GM19240 (cell line): ENCODE results near the gene ARSB.

Experiments
- DNase-seq: peaks from one replicate; pipeline ENCODE4 v3.0.0; 2011; ENCODE audit warnings: low spot score; ENCODE audit not compliant: insufficient read length

Gene ARSB

DNA sequence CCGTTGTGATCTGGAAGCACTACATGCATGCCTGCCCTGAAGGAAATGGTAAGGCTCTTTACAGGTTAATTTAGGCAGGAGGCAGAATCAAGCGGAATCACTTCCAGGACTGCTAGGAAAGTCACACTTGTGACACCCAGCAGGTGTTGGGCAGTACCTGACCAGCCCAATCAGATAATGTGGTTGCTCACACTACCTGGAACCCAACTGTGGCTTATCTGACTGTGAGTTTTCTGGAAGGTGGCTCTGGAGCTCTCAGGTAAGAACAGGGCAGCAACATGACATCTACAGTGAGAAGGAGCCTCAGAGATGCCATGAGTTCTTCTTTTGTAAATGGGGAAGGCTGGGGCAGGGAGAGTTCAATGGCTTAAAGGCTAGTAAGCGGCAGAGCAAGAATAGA, 146.4 kb downstream of the ARSB start:
- DNase-seq = no peak

DNA sequence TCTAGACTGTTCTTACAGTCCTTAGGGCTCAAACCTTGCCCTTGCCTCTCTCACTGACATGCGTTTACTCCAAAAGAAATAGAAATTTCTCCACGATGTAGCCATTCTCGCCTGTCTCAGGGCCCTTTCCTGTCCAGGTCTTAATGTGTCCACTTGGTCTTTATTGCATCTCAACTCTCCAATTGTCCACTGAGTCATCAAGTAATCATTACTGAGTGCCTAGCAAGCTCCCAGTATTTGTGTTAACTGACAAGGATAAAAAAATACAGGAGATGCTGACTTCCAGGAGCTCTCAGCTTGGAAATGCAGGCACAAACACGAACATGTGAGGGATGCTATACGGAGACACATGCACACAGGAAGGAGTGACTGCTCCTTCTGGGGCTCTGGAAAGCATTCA, 147.3 kb downstream of the ARSB start:
- no peak for DNase-seq

DNA sequence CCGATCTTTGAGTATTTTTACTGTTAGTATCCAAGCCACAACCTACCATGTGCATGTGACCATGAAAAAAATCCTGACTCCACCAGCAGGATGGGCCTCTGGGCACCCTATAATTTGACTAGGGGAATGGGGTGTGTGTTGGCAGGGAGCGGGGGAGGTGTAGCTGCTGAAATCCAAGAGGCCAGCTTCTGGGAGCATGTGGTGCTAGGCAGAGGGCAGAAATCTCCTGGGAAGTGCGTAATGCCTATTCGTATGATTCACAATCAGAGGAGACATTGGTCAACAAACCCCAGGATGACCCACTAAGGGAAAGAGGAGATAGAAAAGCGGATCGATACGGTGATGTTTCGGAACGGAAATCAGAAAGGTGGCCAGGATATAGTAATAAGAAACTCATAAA, 149.9 kb downstream of the ARSB start:
- DNase-seq = no peak

DNA sequence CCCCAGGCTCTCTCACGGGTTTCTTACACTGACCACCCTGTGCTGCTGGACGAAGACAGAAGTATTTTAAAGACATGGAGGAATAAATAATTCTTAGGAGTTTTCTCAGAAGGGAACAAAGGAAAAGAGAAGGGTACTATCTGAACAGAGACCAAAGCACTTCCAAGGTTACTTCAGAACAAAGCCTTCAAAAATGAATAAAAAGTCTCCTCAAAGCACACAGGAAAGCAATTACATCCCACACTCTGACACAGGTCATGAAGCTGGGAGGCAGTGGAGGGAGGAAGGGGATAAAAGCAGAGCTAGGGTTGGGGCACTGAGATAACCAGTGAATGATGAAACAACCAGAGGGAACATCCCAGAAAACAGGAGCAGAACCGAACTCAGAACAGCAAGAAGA, 151.8 kb downstream of the ARSB start:
- DNase-seq = no peak

GRCh38 chr5:78830528-78831046, 154.5 kb downstream of the ARSB start:
- no peak for DNase-seq

DNA sequence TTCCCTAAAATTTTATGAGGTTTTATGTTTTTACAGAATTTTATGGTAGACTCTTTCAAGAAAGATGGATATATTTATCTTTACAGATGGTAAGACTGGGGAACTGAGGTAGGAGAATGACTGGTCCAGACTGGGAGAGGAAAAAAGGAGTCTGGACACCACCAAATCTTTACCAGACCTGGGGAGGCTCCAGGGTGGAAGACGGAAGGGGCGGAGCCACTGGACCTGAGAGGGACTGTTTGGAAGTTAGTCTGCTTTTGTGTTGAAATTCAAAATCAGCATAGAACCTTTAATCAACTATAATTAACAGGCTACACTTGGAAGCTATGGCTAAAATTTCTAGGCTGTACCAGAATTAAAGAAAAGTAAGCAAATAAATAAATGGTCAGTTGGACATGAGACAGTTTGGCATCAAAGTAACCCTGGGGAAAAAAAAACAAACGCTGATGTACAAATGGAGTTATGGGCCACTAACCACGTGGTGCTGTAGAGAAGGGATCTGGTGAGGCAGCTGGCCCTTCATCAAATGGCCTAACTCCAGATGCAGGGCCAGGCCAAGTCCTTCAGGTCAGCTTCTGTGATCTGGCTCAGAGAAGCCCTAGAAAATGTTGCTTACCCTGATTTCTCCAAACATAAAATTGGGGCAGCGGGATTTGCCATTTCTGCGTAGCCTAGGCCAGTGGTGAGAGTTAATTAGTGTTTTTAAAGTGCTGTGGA, 155.1 kb downstream of the ARSB start:
- no peak for DNase-seq

GRCh38 chr5:78827725-78828124, 157.4 kb downstream of the ARSB start:
- DNase-seq = no peak

GRCh38 chr5:78824831-78825281, 160.3 kb downstream of the ARSB start:
- DNase-seq = no peak

DNA sequence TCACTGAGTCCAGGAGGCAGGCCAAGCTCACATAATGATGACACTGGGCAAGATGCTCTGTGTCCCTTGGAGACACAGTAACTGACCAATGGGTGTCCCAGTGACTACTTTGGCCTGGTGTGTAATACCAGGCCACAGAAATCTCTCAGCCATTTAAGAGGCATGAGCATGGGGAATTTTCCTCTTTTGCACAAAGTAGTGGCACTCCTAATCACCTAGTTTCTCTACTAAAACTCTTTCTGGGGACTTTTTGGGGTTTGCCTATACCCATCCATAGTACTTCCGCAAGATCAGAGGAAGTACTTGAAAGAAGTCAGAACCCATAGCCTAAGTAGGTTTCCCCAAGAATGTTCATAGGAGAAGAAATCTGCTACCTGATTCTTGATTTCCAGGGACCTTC, 161.9 kb downstream of the ARSB start:
- peak; percentile 13 for DNase-seq

DNA sequence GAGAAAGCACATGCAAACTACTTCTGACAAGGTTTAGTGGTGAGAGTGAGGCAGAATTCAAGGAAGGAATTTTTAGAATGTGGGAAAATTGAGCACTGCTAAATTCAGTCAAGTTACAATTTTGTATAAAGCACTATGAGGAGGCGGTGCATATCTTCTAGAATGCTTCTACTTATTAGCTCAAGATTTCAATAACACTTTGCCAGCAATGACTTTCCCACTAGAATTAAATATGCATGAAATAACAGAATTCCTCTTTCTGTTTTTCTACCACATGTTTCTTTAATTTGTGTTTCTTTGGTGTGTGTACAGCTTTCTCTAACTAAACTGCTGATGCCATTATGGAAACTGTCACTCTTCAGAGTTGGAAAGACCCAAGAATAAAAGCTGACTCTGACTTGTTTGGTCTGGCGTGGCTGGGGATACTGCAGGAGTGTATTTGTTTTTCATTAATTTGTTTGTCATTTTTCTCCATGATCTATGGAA, 163.5 kb downstream of the ARSB start:
- DNase-seq = no peak

DNA sequence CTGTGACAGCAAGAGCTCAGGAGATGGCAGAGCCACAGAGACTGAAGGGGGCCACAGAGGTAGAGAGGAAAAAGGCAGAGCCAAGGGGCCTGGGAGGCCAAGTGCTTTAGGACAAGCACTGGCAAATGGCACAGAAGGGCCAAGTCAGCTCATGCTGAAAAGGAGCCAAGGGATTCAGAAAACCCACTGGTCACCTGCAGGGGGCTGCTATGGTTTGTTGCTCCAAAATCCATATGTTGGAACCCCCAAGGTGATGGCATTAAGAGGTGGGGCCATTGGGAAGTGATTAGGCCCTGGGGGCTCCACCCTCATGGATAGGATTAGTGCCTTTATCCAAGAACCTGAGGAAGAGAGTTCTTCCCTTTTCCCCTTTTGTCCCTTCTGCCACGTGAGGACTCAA, 165.4 kb downstream of the ARSB start:
- no peak for DNase-seq

DNA sequence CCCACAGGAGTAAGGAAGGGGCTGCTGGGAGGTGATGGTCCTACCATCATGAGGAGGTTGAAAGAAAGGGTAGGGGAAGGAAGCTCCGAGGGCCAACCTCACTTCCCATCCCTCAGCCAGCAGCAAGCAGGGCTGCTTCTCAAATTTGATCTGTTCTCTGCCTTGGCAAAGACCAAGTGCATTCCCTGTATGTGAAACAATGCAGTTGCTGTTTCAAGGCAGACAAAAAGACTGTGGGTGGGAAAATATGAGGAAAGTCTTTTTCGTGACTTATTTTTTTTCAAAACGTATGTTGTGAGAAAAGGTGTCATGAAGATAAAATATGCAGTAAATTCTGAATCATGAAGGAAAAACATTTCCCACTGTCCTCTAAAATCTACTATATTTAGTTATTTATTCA, 165.9 kb downstream of the ARSB start:
- DNase-seq = no peak

DNA sequence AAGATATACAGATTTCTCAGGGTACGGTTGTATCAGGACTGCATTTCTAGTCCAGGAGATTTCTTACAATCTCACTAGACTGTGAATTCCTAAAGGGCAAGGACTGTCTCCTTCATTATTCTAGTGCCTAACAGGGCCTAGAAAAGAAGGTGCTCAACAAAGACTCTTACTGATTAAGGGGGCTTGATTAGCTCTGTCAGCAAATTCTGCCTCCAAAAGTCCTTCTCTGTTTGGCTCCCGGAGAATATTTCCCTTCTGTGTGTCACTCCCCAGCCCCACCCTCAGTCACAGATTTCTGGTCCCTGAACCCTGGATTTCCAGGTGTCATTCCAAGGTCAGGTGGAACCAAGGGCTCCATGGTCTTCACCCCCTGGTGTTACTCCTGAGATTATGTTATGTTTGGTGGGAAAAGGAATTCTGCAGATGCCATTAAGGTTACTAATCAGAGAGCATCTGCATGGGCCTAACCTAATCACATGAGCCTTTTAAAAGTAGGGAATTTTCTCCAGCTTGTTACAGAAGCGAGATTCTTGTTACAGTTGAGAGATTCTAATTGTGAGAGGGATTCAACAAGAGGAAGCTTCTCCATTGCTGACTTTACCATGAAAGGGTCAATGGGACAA, 168.9 kb downstream of the ARSB start:
- DNase-seq = no peak

GRCh38 chr5:78813906-78814530, 171.1 kb downstream of the ARSB start:
- no peak for DNase-seq

- DNase-seq = no peak
Measured at GRCh38 chr5:78813286-78813685, 171.8 kb downstream of the ARSB start.

DNA sequence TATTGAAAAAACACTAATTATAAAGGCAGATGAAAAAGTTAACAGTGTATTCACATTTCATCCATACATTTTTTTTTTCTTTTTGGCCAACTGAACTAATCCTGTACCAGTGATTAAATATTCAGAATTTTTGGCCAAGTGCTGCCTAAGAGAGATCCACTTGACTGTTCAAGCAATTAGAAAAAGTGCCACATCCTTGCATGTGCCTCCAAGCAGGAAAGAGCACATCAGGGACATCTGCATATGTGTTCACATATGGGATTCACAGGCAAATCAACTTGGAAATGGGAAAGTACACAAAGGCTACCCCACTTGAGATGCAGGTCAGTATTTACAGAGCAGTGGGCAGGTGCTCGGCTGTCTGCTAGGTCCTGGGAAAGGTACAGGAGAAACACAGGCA, 173.2 kb downstream of the ARSB start:
- no peak for DNase-seq

DNA sequence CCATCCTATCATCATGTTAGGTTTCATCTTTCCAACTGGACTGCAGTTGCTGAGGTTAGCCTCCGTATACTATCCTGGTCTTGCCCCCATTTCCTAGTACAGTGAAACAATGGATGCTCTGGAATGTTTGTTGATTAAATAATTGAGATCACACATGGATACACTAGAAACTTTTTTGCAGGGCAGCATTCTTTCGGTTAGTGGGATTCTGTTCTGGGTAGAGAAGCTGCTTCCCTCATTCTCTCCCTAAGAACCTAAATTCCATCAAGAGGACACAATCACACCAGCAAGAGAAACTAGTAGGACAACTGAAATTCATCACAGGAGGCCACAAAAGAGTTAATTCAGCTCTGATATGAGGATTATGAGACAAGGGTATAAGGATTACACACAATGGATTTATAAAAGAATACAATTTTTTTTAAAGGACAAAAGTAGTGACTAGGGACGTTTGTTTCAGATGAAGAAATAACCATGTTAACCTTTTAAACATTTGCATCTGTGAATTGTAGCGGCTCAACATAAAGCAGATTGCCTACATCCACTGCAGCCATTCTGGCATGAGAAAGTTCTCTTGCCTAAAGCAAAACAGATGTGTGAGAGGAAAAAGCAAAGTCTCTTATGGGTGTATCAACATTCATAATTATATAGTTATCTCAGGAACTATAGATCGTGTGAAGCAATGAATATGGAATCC, 173.8 kb downstream of the ARSB start:
- no peak for DNase-seq

DNA sequence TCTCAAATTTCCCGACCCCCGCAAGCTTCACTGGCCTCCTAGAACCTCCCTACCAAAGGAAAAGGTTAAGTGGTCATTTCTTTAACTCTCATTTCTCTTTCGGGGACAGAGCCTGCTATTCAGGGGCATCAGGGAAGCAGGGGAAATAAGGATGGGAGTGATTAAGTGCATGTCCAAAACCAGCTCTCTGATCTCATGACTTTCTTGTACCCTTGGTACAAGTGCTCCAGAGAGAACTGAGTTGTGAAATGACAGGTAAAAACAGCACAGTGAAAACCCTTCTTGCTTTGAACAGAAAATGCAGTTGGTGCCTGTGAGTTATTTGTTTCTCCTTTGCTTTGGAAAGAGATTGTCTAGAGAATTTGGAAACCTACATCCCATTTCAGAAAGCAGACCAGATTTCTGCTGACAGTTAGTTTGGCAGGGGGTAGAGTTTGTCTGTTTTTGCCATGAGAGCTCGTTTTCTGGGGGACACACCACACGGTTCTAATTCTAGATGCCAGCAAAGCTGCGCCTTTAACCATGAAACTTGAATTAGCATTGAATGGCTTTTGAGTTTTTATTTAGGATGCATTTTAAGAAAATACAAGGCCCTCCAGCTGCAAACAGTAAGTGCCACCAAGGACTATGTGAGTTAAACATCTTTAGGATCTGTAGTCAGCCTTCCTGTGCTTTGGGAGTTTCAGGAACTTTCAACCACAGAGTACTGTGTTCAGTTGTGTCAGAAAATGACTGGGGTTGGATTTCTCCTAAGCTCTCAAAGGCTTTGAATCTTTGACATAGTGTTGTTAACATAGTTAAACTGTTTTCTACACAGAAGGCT, 174.8 kb downstream of the ARSB start:
- no peak for DNase-seq

DNA sequence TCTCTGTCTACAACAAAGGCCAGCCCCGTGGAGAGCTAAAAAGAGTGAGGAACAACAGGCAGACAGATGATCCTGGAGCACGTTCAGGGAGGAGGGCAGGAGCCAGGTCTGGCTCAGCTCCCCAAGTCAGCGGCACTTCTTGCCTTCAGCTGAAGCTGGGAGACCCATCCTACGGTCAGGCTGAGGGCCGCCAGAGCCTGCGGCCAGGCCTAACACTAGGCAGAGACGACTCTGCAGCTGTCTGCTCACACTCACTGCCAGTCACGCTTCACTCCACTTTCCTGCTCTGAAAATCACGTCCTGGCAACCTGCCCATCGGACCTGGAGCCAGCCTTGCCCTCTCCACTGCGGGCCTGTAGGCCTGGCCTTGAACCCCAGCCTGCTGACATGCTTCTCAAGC, 175.7 kb downstream of the ARSB start:
- DNase-seq = no peak

DNA sequence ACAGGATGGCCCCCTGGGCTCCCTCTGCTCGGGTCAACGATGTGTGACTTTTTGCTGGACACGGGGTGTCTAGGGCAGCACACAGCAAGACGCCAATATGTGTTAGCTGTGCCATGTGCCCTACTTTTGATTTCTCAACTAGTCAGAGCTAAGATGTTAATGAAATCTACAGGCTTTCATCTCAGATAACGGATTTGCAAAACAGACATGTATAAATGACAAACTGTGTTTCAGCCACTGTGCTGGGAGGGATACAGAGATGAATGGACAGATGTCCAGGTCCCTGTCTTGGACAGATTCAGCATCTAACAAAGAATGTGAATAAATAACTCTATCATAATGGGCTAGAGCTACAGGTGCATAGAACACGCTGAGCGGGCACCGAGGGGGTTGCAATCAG, 176.3 kb downstream of the ARSB start:
- no peak for DNase-seq

- DNase-seq = no peak
Measured at GRCh38 chr5:78808380-78808779, 176.7 kb downstream of the ARSB start.
